IMR-90 (cell line): ENCODE results near the gene PLA2G2C. TPM values are rescaled to one million over a fixed set of nuclear protein-coding genes. Genes with fewer than 3 reads are reported as not detected.

Experiments used
- ATAC-seq: fragments of 200-7000 bp; cut with Tn5 transposase; 2 replicates; pipeline ENCODE4 v1.9.1; 2020; ENCODE audit warnings: low read depth, mild to moderate bottlenecking, moderate library complexity
- BruUV-seq: library from RNA; stranded (reverse); fragments of 400-500 nt; replicated peaks from 2 replicates; lab custom pipeline; 2021; lab: Mats Ljungman, UMichigan
- CTCF ChIA-PET: fragments of 300-600 bp; formaldehyde crosslinking; extraction: SDS; loops from one replicate; lab custom pipeline; 2021; ENCODE audit warnings: antibody characterized with exemption; lab: Yijun Ruan, JAX
- POLR2A ChIA-PET: fragments of 300-600 bp; sonication (Branson Sonifier 250); formaldehyde crosslinking; loops from one replicate; lab custom pipeline; 2022; ENCODE audit warnings: antibody characterized with exemption; ENCODE audit not compliant: unreplicated experiment; lab: Charles Lee
- DNase-seq: peaks from one replicate; pipeline ENCODE4 v3.0.0; 2013
- H2AFZ ChIP-seq: replicated peaks from 2 replicates; pipeline ENCODE3; 2013; ENCODE audit warnings: low read length, mild to moderate bottlenecking; ENCODE audit not compliant: poor library complexity
- H2AK5ac ChIP-seq: 2 replicates; pipeline ENCODE4 v1.6.1; 2013; ENCODE audit warnings: low read depth, low read length, inconsistent platforms
- H2AK9ac ChIP-seq: replicated peaks from 2 replicates; pipeline ENCODE3; 2013; ENCODE audit warnings: mild to moderate bottlenecking, low read depth, low read length, moderate library complexity; ENCODE audit not compliant: poor library complexity
- H2BK120ac ChIP-seq: 2 replicates; pipeline ENCODE4 v1.6.1; 2013; ENCODE audit warnings: low read depth, low read length, inconsistent platforms
- H2BK15ac ChIP-seq: 3 replicates; pipeline ENCODE4 v1.6.1; 2013; ENCODE audit warnings: low read depth, low read length, inconsistent platforms
- H2BK20ac ChIP-seq: 2 replicates; pipeline ENCODE4 v1.6.1; 2013; ENCODE audit warnings: low read depth, mild to moderate bottlenecking, inconsistent platforms, low read length, moderate library complexity
- H2BK5ac ChIP-seq: 2 replicates; pipeline ENCODE4 v1.6.1; 2013; ENCODE audit warnings: mild to moderate bottlenecking, low read depth, low read length, inconsistent platforms; ENCODE audit not compliant: poor library complexity, severe bottlenecking
- H3K14ac ChIP-seq: replicated peaks from 2 replicates; pipeline ENCODE4 v1.6.1; 2013; ENCODE audit warnings: low read depth, low read length, inconsistent platforms
- H3K18ac ChIP-seq: 2 replicates; pipeline ENCODE4 v1.6.1; 2013; ENCODE audit warnings: low read depth, low read length, control low read depth
- H3K23ac ChIP-seq: 2 replicates; pipeline ENCODE4 v1.6.1; 2013; ENCODE audit warnings: low read depth, low read length, inconsistent platforms
- H3K27ac ChIP-seq: 2 replicates; pipeline ENCODE4 v1.5.1; 2013; ENCODE audit warnings: mild to moderate bottlenecking, control low read depth, low read length; ENCODE audit not compliant: insufficient read depth
- H3K27me3 ChIP-seq: 2 replicates; pipeline ENCODE4 v1.6.1; 2013; ENCODE audit warnings: low read length; ENCODE audit not compliant: control insufficient read depth, insufficient read depth
- H3K36me3 ChIP-seq: 2 replicates; pipeline ENCODE4 v1.6.1; 2013; ENCODE audit warnings: low read length, mixed read lengths; ENCODE audit not compliant: control insufficient read depth, insufficient read depth
- H3K4ac ChIP-seq: 2 replicates; pipeline ENCODE4 v1.6.1; 2013; ENCODE audit warnings: low read depth, low read length, inconsistent platforms
- H3K4me1 ChIP-seq: 2 replicates; pipeline ENCODE4 v1.6.1; 2013; ENCODE audit warnings: low read length, mixed read lengths; ENCODE audit not compliant: control insufficient read depth, insufficient read depth
- H3K4me2 ChIP-seq: 2 replicates; pipeline ENCODE4 v1.6.1; 2013; ENCODE audit warnings: low read depth, mild to moderate bottlenecking, control low read depth, low read length, moderate library complexity
- H3K4me3 ChIP-seq: 2 replicates; pipeline ENCODE4 v1.5.1; 2013; ENCODE audit warnings: low read depth, mild to moderate bottlenecking, control low read depth, low read length, moderate library complexity; ENCODE audit not compliant: insufficient read depth
- H3K56ac ChIP-seq: 2 replicates; pipeline ENCODE4 v1.6.1; 2013; ENCODE audit warnings: low read length, inconsistent platforms; ENCODE audit not compliant: insufficient read depth; ENCODE audit errors: extremely low read depth
- H3K79me1 ChIP-seq, 2 experiments: 2 replicates each; pipeline ENCODE4 v1.6.1; 2013; ENCODE audit warnings: low read length in 2 of 2, inconsistent platforms in 1 of 2, low read depth in 1 of 2
- H3K9ac ChIP-seq: 2 replicates; pipeline ENCODE4 v1.6.1; 2013; ENCODE audit warnings: low read depth, low read length, control low read depth
- H3K9me1 ChIP-seq: 2 replicates; pipeline ENCODE4 v1.6.1; 2013; ENCODE audit warnings: low read length, inconsistent platforms; ENCODE audit not compliant: insufficient read depth
- H3K9me3 ChIP-seq: 2 replicates; pipeline ENCODE4 v1.6.1; 2013; ENCODE audit warnings: low read length; ENCODE audit not compliant: control insufficient read depth, insufficient read depth
- H4K20me1 ChIP-seq: 2 replicates; pipeline ENCODE4 v1.6.1; 2013; ENCODE audit warnings: low read length, inconsistent platforms; ENCODE audit not compliant: insufficient read depth
- H4K5ac ChIP-seq: 2 replicates; pipeline ENCODE4 v1.6.1; 2013; ENCODE audit warnings: mild to moderate bottlenecking, low read depth, low read length, control low read depth
- H4K8ac ChIP-seq, 2 experiments: 2 replicates each; pipeline ENCODE4 v1.6.1; 2013; ENCODE audit warnings: low read depth in 2 of 2, low read length in 2 of 2, control low read depth in 1 of 2, inconsistent platforms in 1 of 2
- H4K91ac ChIP-seq: 2 replicates; pipeline ENCODE4 v1.6.1; 2013; ENCODE audit warnings: low read depth, low read length, inconsistent platforms; ENCODE audit not compliant: insufficient read depth
- BHLHE40 ChIP-seq: fragments of 150-350 bp; IDR thresholded peaks from 2 replicates; pipeline ENCODE4 v1.6.1; 2016; ENCODE audit warnings: mild to moderate bottlenecking, low read depth, low read length
- CEBPB ChIP-seq: IDR thresholded peaks from 2 replicates; pipeline ENCODE4 v1.6.1; 2012; ENCODE audit warnings: low read depth, low read length, improper control_type of control experiment
- CHD1 ChIP-seq: IDR thresholded peaks from 2 replicates; pipeline ENCODE4 v1.6.1; 2012; ENCODE audit warnings: low read depth, low read length, improper control_type of control experiment
- FOS ChIP-seq: fragments of 150-350 bp; IDR thresholded peaks from 2 replicates; pipeline ENCODE4 v1.6.1; 2016; ENCODE audit warnings: low read depth, low read length
- MAFK ChIP-seq: IDR thresholded peaks from 2 replicates; pipeline ENCODE4 v1.6.1; 2012; ENCODE audit warnings: low read depth, low read length, improper control_type of control experiment
- MAZ ChIP-seq: IDR thresholded peaks from 2 replicates; pipeline ENCODE4 v1.6.1; 2012; ENCODE audit warnings: low read depth, mild to moderate bottlenecking, low read length, improper control_type of control experiment, moderate library complexity, borderline replicate concordance
- MXI1 ChIP-seq: IDR thresholded peaks from 2 replicates; pipeline ENCODE4 v1.6.1; 2012; ENCODE audit warnings: low read depth, mild to moderate bottlenecking, low read length, moderate library complexity, borderline replicate concordance
- NFE2L2 ChIP-seq: fragments of 150-350 bp; IDR thresholded peaks from 2 replicates; pipeline ENCODE4 v1.6.1; 2016; ENCODE audit warnings: low read depth, mild to moderate bottlenecking, low read length
- POLR2A ChIP-seq: IDR thresholded peaks from 2 replicates; pipeline ENCODE4 v1.6.1; 2012; ENCODE audit warnings: mild to moderate bottlenecking, low read depth, low read length
- RAD21 ChIP-seq: IDR thresholded peaks from 2 replicates; pipeline ENCODE4 v1.6.1; 2012; ENCODE audit warnings: low read length, improper control_type of control experiment
- RCOR1 ChIP-seq: IDR thresholded peaks from 2 replicates; pipeline ENCODE4 v1.6.1; 2012; ENCODE audit warnings: mild to moderate bottlenecking, low read length, improper control_type of control experiment; ENCODE audit not compliant: insufficient replicate concordance
- RFX5 ChIP-seq: IDR thresholded peaks from 2 replicates; pipeline ENCODE4 v1.8.0; 2012; ENCODE audit warnings: low read depth, mild to moderate bottlenecking, low read length, moderate library complexity
- SMC3 ChIP-seq: fragments of 150-350 bp; IDR thresholded peaks from 2 replicates; pipeline ENCODE4 v1.6.1; 2016; ENCODE audit warnings: low read depth, mild to moderate bottlenecking, antibody characterized with exemption, low read length, moderate library complexity
- WGBS, 2 experiments: methylation state at CpG; one replicate each; pipeline versions ENCODE4 v1.1.5 to v1.1.7; 2013; ENCODE audit warnings: missing lambda C conversion rate in 2 of 2; ENCODE audit not compliant: insufficient read length in 1 of 2; ENCODE audit errors: extremely low coverage in 2 of 2; 5-methylcytosine and 5-hydroxymethylcytosine counted together
- dilution Hi-C: fragments of 300-500 bp; cut with HindIII; formaldehyde crosslinking; loops from one replicate; pipeline ENCODE4 v1.14.3; 2018; ENCODE audit warnings: low sequenced_read_pairs; ENCODE audit not compliant: unreplicated experiment
- in situ Hi-C: fragments of 300-500 bp; cut with MboI; formaldehyde crosslinking; loops from 3 replicates; pipeline ENCODE4 v1.14.3; 2019; ENCODE audit warnings: low sequenced_read_pairs, inconsistent platforms, mixed read lengths
- intact Hi-C: fragments of 100-400 bp; cut with micrococcal nuclease; formaldehyde crosslinking; loops from 2 replicates; pipeline ENCODE4 v1.10.0; 2022
- polyA plus RNA-seq, 3 experiments: library from polyadenylated mRNA; depleted of rRNA; stranded (reverse); fragments of >200 nt; gene quantifications; 2 replicates each; pipeline ENCODE4 v1.2.3, GENCODE V29; 2012; ENCODE audit warnings: low replicate concordance in 1 of 3
- total RNA-seq: library from RNA; depleted of rRNA; stranded (reverse); fragments of >200 nt; gene quantifications from 2 replicates; pipeline ENCODE4 v1.2.3, GENCODE V29; 2012
- TF ChIP-seq, protein P1 (sequence below): conservative IDR thresholded peaks from 2 replicates; pipeline ENCODE4 v1.5.1; 2012; ENCODE audit warnings: mild to moderate bottlenecking, low read depth, low read length, improper control_type of control experiment
- TF ChIP-seq, protein P2 (sequence below): fragments of 150-350 bp; IDR thresholded peaks from 2 replicates; pipeline ENCODE4 v1.6.1; 2016; ENCODE audit warnings: low read depth, mild to moderate bottlenecking, low read length, moderate library complexity, borderline replicate concordance
- TF ChIP-seq, protein P3 (sequence below): fragments of 150-350 bp; IDR thresholded peaks from 2 replicates; pipeline ENCODE4 v1.6.1; 2017; ENCODE audit warnings: mild to moderate bottlenecking, antibody characterized with exemption, low read length, low read depth

Gene PLA2G2C
- total and polyA plus RNA-seq, 2 of the 4 experiments (the other 2 are of a cell fraction) = not detected

DNA sequence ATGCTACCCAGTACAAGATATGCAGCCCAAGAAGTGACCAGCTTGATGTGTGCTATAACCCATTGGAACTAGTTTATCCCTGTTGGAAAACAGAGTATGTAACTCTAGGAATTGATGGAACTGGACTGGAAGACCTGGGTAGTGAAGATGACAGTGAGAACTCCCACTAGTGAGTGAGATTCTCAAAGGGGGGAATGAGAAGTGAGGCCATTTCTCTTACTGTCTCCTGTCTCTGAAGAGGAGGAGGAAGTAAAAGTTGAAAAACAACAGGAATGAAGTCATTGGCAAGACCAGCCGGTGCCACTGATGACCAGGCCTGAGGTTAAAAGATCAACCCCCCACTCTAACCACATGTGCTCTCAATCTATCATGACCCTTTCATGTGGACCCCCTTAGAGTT, 26.3 kb downstream of the PLA2G2C start:
- Histone ChIP-seq H4K8ac (no peak overlapping the region), H3K56ac (no peak overlapping the region), H3K23ac (no peak overlapping the region), H3K27me3 (no peaks in the 10 kb centered on the region; the same call in 1 of the 2 replicates), H4K5ac (no peak overlapping the region), H3K14ac (no peak overlapping the region), H4K20me1 (no peaks in the 10 kb centered on the region), H3K4me1 (no peaks in the 10 kb centered on the region; the same call in 1 of the 2 replicates), H3K9ac (no peak overlapping the region), H3K36me3 (no peaks in the 10 kb centered on the region), H3K79me1 (no peaks in the 10 kb centered on the region), H2BK120ac (no peak overlapping the region), H3K4me3 (no peak overlapping the region), H3K4ac (no peak overlapping the region), H2AK5ac (no peak overlapping the region), H2BK15ac (no peak overlapping the region), H2AFZ (no peak overlapping the region), H4K91ac (no peak overlapping the region), H2AK9ac (no peak overlapping the region), H2BK20ac (no peak overlapping the region), H3K18ac (no peak overlapping the region), H3K9me3 (peaks cover 30% of the 10 kb centered on the region), H3K27ac (no peak overlapping the region), H2BK5ac (no peak overlapping the region), H3K9me1 (no peaks in the 10 kb centered on the region), H3K4me2 (no peak overlapping the region)
- dilution Hi-C loops = no loop called here
- no TSS peak for BruUV-seq
- ChIA-PET POLR2A (no interaction called here), CTCF (no interaction called here)
- no peak for ATAC-seq
- no peak for DNase-seq
- in situ Hi-C loops = no loop called here
- TF ChIP-seq RCOR1 (no peak), RFX5 (no peak), CEBPB (no peak), FOS (no peak), MAFK (no peak), RAD21 (no peak), MAZ (no peak), MXI1 (no peak), BHLHE40 (no peak), POLR2A (no peak), NFE2L2 (no peak), CHD1 (no peak), SMC3 (no peak)
- TF ChIP-seq, protein P1, sequence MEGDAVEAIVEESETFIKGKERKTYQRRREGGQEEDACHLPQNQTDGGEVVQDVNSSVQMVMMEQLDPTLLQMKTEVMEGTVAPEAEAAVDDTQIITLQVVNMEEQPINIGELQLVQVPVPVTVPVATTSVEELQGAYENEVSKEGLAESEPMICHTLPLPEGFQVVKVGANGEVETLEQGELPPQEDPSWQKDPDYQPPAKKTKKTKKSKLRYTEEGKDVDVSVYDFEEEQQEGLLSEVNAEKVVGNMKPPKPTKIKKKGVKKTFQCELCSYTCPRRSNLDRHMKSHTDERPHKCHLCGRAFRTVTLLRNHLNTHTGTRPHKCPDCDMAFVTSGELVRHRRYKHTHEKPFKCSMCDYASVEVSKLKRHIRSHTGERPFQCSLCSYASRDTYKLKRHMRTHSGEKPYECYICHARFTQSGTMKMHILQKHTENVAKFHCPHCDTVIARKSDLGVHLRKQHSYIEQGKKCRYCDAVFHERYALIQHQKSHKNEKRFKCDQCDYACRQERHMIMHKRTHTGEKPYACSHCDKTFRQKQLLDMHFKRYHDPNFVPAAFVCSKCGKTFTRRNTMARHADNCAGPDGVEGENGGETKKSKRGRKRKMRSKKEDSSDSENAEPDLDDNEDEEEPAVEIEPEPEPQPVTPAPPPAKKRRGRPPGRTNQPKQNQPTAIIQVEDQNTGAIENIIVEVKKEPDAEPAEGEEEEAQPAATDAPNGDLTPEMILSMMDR = no peak
- TF ChIP-seq, protein P2, sequence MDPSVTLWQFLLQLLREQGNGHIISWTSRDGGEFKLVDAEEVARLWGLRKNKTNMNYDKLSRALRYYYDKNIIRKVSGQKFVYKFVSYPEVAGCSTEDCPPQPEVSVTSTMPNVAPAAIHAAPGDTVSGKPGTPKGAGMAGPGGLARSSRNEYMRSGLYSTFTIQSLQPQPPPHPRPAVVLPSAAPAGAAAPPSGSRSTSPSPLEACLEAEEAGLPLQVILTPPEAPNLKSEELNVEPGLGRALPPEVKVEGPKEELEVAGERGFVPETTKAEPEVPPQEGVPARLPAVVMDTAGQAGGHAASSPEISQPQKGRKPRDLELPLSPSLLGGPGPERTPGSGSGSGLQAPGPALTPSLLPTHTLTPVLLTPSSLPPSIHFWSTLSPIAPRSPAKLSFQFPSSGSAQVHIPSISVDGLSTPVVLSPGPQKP = no peak
- TF ChIP-seq, protein P3, sequence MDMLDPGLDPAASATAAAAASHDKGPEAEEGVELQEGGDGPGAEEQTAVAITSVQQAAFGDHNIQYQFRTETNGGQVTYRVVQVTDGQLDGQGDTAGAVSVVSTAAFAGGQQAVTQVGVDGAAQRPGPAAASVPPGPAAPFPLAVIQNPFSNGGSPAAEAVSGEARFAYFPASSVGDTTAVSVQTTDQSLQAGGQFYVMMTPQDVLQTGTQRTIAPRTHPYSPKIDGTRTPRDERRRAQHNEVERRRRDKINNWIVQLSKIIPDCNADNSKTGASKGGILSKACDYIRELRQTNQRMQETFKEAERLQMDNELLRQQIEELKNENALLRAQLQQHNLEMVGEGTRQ = no peak
- no CpG with 5 or more reads among the region's 1 CpG for WGBS, 2 experiments
- intact Hi-C loops = no loop called here
